OCI-LY1 (cell line): Measurements from ENCODE around the gene PDZD2.

ENCODE experiments used
- EZH2 ChIP-seq: fragments of 200-600 bp; sonication (generic), shearing (Covaris generic); IDR thresholded peaks from 2 replicates; pipeline ENCODE4 v1.8.0; 2017; ENCODE audit warnings: borderline replicate concordance, mixed run types, mild to moderate bottlenecking, antibody characterized with exemption, low read length, moderate library complexity, mixed read lengths
- TF ChIP-seq, protein P1 (sequence below): fragments of 200-600 bp; sonication (generic), shearing (Covaris generic); IDR thresholded peaks from 2 replicates; pipeline ENCODE4 v1.5.1; 2017; ENCODE audit warnings: mild to moderate bottlenecking, antibody characterized with exemption, low read length, moderate library complexity, mixed read lengths

DNA sequence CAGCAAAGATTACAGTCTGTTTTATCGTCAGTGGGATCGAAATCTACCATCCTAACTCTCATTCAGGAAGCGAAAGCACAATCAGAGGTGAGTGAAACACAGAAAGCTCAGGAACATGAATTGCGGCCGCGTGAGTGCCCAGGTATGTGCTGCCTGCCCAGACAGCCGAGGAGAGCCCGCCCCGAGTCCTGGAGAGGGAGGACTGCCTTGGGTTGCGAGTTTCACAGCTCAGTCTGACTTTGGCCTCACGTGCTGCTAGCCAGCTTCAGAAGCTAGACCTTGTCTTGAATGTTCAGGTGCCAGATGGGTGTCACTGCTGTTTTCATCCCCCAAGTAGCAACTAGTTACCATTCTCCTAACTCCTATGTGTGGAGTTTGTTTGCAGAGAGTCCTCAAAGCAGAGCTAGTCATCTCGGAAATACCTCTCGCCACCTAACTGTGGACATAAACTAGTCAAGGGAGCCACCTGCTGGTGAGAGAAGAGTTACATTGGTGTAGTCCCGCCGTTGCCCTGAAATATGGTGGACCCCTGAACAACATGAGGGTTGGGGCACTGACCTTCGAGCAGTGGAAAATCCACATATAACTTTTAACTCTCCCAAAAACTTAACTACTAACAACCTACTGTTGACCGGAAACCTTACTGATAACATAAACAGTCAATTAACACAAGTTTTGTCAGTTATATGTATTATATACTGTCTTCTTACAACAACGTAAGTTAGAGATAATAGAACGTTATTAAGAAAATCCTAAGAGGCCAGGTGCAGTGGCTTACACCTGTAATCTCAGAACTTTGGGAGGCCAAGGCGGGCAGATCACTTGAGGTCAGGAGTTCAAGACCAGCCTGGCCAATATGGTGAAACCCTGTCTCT, 454.2 kb downstream of the PDZD2 start:
- TF ChIP-seq, protein P1, sequence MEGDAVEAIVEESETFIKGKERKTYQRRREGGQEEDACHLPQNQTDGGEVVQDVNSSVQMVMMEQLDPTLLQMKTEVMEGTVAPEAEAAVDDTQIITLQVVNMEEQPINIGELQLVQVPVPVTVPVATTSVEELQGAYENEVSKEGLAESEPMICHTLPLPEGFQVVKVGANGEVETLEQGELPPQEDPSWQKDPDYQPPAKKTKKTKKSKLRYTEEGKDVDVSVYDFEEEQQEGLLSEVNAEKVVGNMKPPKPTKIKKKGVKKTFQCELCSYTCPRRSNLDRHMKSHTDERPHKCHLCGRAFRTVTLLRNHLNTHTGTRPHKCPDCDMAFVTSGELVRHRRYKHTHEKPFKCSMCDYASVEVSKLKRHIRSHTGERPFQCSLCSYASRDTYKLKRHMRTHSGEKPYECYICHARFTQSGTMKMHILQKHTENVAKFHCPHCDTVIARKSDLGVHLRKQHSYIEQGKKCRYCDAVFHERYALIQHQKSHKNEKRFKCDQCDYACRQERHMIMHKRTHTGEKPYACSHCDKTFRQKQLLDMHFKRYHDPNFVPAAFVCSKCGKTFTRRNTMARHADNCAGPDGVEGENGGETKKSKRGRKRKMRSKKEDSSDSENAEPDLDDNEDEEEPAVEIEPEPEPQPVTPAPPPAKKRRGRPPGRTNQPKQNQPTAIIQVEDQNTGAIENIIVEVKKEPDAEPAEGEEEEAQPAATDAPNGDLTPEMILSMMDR: peak; percentile 89
- TF ChIP-seq EZH2: no peak
